Uterus (tissue), 2 donors: ENCODE results near the gene STIP1.

Experiments
- CTCF ChIP-seq, 4 experiments: fragments of 200-600 bp in 2 of 4; fragments of 450-650 bp in 2 of 4; sonication (generic) in 2 of 4; IDR thresholded peaks; one replicate each; pipeline ENCODE4 v1.5.1; 2016 to 2019; ENCODE audit warnings: antibody characterized with exemption in 4 of 4, mild to moderate bottlenecking in 2 of 4, moderate library complexity in 1 of 4
- POLR2A ChIP-seq, 2 donors: fragments of 450-650 bp; IDR thresholded peaks; one replicate each; pipeline ENCODE4 v1.6.1; 2016; ENCODE audit warnings: antibody characterized with exemption in 2 of 2, mild to moderate bottlenecking in 1 of 2, moderate library complexity in 1 of 2

GRCh38 chr11:64248578-64248977 is 62.6 kb downstream of the STIP1 start:
- no peak for TF ChIP-seq CTCF (IDR thresholded peaks at IDR 0.05)
- no peak for TF ChIP-seq POLR2A (IDR thresholded peaks at IDR 0.05)
